ENCODE data around the gene ROR2.

The ROR2 gene

DNA sequence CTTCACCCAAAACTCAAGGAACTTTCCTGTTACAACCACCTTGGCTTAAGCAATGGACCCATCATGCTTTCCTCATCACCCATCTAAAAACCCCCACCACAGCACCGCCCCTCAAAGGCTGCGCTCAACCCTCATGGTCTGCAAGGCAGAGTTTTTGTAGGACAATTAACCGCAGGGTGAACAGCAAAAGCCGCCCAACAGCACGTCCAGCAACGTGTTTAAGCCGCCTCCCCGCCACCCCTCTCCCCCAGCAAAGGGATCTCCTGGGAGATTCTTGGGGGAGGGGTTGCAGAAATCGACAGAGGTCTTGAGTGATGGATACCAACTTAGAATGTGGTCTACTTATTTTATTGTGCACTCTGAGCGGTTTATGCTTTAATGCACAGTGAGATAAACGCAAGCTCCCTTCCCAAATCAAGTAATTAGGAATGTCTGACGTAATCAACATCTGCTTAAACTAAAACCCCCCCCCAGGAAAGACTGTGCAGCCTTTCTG, 1.9 kb downstream of the ROR2 start:
- DNase-seq = no peak

DNA sequence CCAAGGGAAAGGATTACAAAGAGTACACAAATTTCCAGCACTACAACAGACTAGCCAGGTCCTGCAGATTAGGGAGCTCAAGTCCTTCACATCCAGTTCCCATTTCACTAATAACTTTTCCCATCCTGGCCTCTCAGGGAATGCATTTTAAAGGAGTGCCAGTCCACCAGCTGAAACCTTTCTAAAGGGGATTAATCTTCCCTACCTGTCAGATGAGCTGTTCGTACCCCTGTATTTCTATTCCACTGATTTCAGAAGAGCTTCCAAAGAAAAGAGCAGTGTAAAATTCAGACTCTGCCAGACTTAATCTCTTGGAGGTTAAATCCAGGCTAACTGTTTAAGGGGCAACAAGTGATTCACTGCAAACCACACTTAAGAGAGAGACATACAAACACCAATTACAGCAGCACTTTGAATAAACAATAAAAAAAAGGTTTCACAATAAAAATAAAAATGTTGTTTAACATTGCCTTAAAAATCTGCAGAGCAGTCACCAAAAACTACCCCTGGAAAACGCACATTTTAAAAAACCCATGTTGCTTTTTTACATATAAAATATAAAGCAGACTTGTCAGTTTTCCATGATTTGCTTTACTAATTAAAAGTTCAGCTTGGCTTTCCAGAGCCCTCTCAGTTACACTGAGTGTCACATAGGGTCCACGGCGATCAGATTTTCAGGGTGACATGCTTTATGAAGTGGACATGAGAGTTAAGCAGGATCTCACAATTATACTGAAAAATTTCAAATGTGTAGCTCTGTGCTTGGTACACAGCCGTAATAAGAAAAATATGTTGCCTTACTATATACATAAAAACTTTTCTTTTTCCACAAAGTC, 3.2 kb downstream of the ROR2 start:
- no peak for DNase-seq

GRCh38 chr9:91946196-91946595, 3.8 kb downstream of the ROR2 start:
- DNase-seq = no peak

GRCh38 chr9:91945277-91946085, 4.5 kb downstream of the ROR2 start:
- DNase-seq = peak; percentile 34

DNA sequence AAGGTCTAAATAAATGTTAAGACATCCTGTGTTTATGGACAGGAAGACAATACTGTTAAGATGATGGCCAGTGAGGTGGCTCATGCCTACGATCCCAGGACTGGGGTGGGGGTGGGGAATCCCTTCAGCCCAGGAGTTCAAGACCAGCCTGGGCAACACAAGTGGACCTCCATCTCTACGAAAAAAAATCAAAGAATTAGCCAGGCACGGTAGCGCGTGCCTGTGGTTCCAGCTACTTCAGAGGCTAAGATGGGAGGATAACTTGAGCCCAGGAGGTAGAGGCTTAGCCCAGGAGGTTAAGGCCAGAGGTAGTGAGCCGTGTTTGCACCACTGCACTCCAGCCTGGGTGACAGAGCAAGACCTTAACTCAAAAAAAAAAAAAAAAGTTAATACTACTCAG, 5.3 kb downstream of the ROR2 start:
- no peak for DNase-seq

DNA sequence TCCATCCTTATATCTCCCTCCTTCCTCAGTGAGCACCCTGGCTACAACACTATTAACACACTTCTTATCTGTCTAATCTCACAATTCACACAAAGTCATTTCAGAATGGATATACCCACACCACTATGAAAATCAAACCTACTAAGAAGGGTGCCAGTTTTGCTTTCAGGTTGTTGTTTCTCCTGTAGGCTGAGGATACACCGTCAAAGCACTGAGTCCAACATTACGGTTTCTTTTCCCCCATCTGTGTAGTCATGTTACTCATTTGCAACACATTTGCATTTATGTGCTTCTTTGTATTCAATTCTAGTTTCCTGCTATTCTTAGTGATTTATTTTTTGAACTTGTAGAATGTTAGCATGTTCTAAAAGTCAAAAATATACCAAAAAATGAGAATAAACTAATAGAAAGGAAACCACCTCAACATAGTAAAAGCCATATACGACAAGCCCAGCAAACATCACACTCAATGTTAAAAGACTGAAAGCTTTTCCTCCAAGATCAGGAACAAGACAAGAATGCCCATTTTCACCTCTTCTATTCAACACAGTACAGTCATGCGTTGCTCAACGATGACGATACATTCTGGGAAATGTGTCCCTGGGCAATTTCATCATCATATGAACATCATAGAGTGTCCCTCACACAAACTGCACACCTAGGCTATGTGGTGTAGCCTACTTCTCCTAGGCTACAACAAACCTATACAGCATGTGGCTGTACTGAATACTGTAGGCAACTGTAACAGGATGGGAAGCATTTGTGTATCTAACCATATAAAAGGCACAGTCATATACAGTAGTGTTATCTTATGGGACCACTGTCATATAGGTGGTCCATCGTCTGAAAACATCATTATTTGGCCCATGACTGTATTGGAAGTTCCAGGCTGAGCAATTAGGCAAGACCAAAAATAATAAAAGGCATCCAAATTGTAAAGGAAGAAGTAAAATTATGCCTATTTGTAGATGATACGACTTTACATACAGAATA, 6.3 kb downstream of the ROR2 start:
- no peak for DNase-seq

DNA sequence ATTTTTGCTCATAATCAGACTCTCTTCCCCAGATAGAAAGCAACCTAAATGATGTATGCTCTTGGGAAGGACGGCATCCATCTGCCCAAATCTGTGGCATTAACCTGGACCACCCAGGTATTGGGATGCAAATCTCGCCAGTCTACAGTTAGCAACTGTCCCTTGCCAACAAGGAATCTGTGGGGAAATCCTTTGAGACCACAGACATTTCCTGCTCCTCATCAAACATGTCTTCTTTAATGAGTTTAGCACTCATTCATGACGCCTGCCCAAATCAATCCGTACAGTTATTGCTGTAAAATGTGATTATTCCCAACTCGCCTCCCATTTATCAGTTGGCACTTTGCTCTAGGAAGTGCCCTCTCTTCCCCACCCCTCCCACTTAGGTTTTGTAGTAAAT, 7.8 kb downstream of the ROR2 start:
- DNase-seq = no peak

DNA sequence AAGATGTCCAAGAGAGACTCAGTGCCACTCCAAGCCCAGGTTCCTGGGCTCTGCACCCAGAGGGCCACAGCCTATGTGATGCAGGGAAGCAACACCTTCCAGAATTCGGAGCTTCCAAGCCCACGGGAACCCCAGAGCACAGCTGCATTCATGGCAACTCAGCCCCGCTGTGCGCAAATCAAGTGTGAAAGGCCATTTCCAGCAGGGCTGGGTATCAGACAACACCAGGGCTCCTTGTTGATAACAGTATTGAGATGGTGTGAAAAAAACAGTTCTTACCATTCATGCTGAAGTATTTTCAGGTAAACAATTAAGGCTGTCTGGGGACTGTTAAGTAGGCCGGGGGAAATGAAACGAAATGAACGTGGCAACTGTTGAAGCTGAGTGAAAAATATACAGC, 10.1 kb downstream of the ROR2 start:
- no peak for DNase-seq

GRCh38 chr9:91937727-91938126, 12.3 kb downstream of the ROR2 start:
- no peak for DNase-seq

GRCh38 chr9:91937056-91937455, 13.0 kb downstream of the ROR2 start:
- no peak for DNase-seq

DNA sequence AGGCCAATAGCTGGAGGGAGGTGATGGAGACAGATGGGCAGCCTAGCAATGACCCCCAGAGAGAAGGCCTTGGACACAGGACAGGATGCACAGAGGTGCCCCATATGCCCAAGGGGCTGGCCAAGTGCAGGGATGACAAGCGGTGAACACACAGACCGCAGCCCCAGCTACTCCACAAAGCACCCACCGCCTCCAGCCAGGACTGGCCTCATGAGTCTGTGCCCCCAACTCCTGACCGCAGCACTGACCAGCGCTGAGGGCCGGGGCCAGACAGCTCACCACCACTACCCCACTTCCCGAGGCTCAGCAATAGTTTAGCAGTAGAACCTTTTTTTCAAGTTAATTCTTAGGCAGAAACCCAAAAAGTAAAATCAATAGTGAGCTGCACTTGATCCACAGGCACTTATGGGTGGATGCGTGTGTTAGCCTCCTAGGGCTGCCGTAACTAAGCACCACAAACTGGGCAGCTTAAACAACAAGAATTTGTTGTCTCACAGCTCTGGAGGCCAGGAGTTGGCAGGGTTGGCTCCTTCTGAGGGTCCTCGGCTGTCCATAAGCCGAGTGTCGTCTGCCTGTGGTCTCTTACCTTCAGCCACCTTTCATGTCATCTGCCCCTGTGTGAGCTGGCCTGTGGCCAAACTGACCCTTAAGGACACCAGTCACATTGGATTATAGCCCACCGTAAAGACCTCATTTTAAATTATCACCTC, 14.1 kb downstream of the ROR2 start:
- DNase-seq = no peak

DNA sequence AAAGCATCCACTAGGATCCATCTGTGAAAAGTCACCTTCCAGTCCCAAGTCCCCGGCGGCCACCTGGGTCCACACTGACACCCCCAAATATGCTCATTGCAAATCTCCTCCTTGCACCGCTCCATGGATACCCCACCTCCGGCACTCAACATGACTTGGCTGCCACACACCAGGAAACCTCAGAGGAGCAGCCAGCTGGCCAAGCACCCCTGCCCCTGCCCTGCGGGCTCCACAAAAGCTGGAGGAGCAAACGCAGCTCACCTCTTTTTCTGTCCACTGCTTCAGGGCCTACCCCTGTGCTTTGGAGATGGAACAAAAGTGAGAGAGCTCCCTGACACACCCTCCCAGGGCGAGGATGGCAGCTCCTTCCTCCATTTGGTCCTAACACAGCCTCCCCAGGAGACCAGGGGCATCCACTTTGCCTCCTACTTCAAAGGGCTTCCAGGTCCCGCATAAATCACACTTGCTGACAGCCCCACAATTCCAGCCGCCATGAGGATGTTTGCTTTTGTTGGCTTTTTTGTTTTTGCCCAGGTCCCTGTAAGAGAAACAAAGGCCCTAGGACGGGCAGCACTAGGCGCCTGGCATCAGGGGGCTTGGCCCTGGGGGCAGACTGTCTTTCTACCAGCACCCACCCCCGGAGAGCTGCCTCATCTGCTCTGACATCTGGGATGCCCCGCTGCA, 14.8 kb downstream of the ROR2 start:
- DNase-seq = peak; percentile 78

DNA sequence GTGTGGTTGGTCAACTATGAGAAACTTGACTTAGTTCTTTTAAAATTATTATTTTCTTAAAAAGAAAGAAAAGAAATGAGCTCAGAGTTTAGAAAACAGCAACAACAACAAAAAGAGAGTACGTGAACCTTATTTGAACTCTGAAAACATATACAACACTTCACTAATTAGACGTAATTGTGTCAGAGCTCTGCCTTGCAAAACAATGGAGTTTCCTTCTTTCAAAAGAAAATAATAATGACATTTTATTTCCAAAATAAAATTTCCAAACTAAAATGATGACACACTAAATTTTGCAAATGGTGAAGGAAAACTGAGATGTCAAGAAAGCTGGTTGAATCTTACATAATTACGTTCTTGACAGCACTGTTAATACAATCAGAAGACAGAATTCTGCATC, 15.4 kb downstream of the ROR2 start:
- no peak for DNase-seq

GRCh38 chr9:91933556-91934352, 16.3 kb downstream of the ROR2 start:
- DNase-seq = no peak

DNA sequence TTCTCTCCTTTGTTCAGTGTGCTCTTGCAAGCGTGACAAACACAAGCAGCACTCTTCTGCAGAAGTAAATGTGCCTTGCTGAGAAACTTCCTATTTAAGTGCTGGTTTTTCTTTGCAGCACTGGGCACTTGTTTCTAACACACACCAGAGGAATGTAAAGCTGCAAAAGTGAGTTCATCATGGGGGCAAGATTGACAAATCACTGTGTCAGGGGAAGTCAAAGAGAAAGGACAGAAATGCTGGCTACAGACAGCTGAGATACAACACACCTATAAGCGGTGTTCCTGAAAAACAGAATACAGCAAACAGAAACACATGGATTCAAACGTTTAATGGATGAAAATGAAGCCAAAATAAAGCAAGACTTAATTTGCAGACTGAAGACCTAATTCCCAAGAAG, 19.6 kb downstream of the ROR2 start:
- no peak for DNase-seq

- DNase-seq = no peak
These were observed 20.7 kb downstream of the ROR2 start for GRCh38 chr9:91929331-91929730.

DNA sequence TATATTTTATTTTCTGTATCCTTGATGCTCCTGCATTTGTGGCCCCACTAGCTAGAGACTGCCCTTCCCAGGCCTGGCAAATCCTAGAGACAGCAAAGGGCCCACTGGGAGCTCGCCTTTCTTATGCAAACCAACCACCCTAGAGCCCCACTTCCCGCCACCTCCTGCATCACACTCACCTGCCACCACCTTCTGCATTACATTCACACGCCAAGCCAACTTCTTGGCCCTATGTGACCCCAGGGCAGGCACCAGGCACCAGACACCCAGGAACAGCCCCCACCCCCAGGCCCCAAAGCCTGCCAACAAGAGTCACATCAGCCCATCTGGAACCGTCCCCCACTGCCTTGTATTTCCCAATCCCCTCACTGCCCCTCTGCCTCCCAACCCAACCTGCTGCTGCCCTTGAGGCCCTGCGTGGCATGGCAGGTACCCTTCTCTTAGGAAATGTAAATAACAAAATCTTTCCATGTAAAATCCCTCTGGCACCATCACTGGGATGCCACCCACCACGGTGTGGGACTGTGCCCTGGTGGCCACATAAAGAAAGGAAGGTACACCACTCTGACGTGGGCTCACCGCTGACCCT, 22.0 kb downstream of the ROR2 start:
- no peak for DNase-seq

- DNase-seq = no peak
These were observed 25.9 kb downstream of the ROR2 start for GRCh38 chr9:91924090-91924489.

GRCh38 chr9:91923145-91923544, 26.9 kb downstream of the ROR2 start:
- no peak for DNase-seq

DNA sequence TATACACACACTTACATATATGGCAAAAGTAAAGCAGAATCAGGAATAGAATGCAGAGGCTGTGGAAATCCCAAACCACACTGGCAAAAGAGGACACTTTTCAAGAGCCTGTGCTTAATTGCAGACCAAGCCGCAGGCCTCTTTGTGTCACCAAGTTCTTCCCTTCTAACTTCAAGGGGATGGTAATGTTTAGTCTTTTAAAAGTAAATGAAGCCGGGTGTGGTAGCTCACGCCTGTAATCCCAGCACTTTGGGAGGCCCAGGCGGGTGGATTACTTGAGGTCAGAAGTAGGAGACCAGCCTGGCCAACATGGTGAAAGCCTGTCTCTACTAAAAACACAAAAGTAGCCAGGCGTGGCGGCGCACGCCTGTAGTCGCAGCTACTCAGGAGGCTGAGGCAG, 28.7 kb downstream of the ROR2 start:
- no peak for DNase-seq
